MM.1S (cell line): ENCODE measurements around the gene ATAD3B.

Source experiments
- EZH2 ChIP-seq: fragments of 300-600 bp; sonication (generic); optimal IDR thresholded peaks from 2 replicates; pipeline ENCODE3; 2017; ENCODE audit warnings: low read depth, mild to moderate bottlenecking, antibody characterized with exemption, low read length, mixed read lengths
- EZH2phosphoT487 ChIP-seq: fragments of 300-600 bp; sonication (generic); IDR thresholded peaks from 2 replicates; pipeline ENCODE4 v1.6.1; 2018; ENCODE audit warnings: antibody characterized with exemption, low read length
- TF ChIP-seq, protein P1 (sequence below): fragments of 300-600 bp; sonication (generic); IDR thresholded peaks from 2 replicates; pipeline ENCODE4 v1.5.1; 2016; ENCODE audit warnings: antibody characterized with exemption, low read length, mixed read lengths

GRCh38 chr1:1423245-1423597, 48.3 kb upstream of the ATAD3B start:
- TF ChIP-seq, protein P1, sequence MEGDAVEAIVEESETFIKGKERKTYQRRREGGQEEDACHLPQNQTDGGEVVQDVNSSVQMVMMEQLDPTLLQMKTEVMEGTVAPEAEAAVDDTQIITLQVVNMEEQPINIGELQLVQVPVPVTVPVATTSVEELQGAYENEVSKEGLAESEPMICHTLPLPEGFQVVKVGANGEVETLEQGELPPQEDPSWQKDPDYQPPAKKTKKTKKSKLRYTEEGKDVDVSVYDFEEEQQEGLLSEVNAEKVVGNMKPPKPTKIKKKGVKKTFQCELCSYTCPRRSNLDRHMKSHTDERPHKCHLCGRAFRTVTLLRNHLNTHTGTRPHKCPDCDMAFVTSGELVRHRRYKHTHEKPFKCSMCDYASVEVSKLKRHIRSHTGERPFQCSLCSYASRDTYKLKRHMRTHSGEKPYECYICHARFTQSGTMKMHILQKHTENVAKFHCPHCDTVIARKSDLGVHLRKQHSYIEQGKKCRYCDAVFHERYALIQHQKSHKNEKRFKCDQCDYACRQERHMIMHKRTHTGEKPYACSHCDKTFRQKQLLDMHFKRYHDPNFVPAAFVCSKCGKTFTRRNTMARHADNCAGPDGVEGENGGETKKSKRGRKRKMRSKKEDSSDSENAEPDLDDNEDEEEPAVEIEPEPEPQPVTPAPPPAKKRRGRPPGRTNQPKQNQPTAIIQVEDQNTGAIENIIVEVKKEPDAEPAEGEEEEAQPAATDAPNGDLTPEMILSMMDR = no peak
- no peak for TF ChIP-seq EZH2
- TF ChIP-seq EZH2phosphoT487 = no peak
